IPS-18c (cell line): Measurements from ENCODE around the gene SORL1.

Source experiments
- H3K4me3 ChIP-seq: 2 replicates; pipeline ENCODE4 v1.7.0; 2013; ENCODE audit warnings: low read depth, mild to moderate bottlenecking, low read length, moderate library complexity; ENCODE audit not compliant: insufficient read depth
- H3K9me3 ChIP-seq: one replicate; pipeline ENCODE4 v1.6.1; 2013; ENCODE audit warnings: mild to moderate bottlenecking, low read length, moderate library complexity; ENCODE audit not compliant: control insufficient read depth, insufficient read depth

The SORL1 gene

GRCh38 chr11:121575963-121576290 lies 123.8 kb downstream of the SORL1 start:
- H3K9me3 ChIP-seq: no peaks in the 10 kb centered on the region
- H3K4me3 ChIP-seq: no peak overlapping the region

GRCh38 chr11:121576531-121576930 lies 124.4 kb downstream of the SORL1 start:
- Histone ChIP-seq H3K4me3 (no peak overlapping the region), H3K9me3 (no peaks in the 10 kb centered on the region)

GRCh38 chr11:121577106-121577848 lies 125.2 kb downstream of the SORL1 start:
- Histone ChIP-seq H3K9me3 (no peaks in the 10 kb centered on the region), H3K4me3 (no peak overlapping the region)

- Histone ChIP-seq H3K4me3 (no peak overlapping the region), H3K9me3 (no peaks in the 10 kb centered on the region)
Measured at GRCh38 chr11:121578251-121578976, 126.3 kb downstream of the SORL1 start.

- no peak overlapping the region for H3K4me3 ChIP-seq
- H3K9me3 ChIP-seq: no peaks in the 10 kb centered on the region
Measured at GRCh38 chr11:121580154-121580553, 128.0 kb downstream of the SORL1 start.

- H3K4me3 ChIP-seq: no peak overlapping the region
- no peaks in the 10 kb centered on the region for H3K9me3 ChIP-seq
Measured at GRCh38 chr11:121581607-121582006, 129.5 kb downstream of the SORL1 start.

- H3K4me3 ChIP-seq: no peak overlapping the region
- no peaks in the 10 kb centered on the region for H3K9me3 ChIP-seq
Measured at GRCh38 chr11:121582296-121582695, 130.2 kb downstream of the SORL1 start.

GRCh38 chr11:121583825-121584224 lies 131.7 kb downstream of the SORL1 start:
- H3K9me3 ChIP-seq: no peaks in the 10 kb centered on the region

GRCh38 chr11:121586750-121587149 lies 134.6 kb downstream of the SORL1 start:
- Histone ChIP-seq H3K4me3 (no peak overlapping the region), H3K9me3 (no peaks in the 10 kb centered on the region)

More at GRCh38 chr11:121583825-121584224, 131.7 kb downstream of the SORL1 start:
- no peak overlapping the region for H3K4me3 ChIP-seq

- Histone ChIP-seq H3K9me3 (no peaks in the 10 kb centered on the region), H3K4me3 (no peak overlapping the region)
Measured at GRCh38 chr11:121587182-121587581, 135.1 kb downstream of the SORL1 start.

GRCh38 chr11:121588747-121589146 lies 136.6 kb downstream of the SORL1 start:
- Histone ChIP-seq H3K9me3 (no peaks in the 10 kb centered on the region), H3K4me3 (no peak overlapping the region)

- Histone ChIP-seq H3K9me3 (no peaks in the 10 kb centered on the region), H3K4me3 (no peak overlapping the region)
Measured at GRCh38 chr11:121589946-121590537, 137.9 kb downstream of the SORL1 start.

- H3K4me3 ChIP-seq: no peak overlapping the region
- no peaks in the 10 kb centered on the region for H3K9me3 ChIP-seq
Measured at GRCh38 chr11:121590772-121591404, 138.8 kb downstream of the SORL1 start.

- H3K9me3 ChIP-seq: no peaks in the 10 kb centered on the region
- no peak overlapping the region for H3K4me3 ChIP-seq
Measured at GRCh38 chr11:121591405-121592033, 139.4 kb downstream of the SORL1 start.

GRCh38 chr11:121592708-121593107 lies 140.6 kb downstream of the SORL1 start:
- Histone ChIP-seq H3K9me3 (no peaks in the 10 kb centered on the region), H3K4me3 (no peak overlapping the region)

- no peaks in the 10 kb centered on the region for H3K9me3 ChIP-seq
- no peak overlapping the region for H3K4me3 ChIP-seq
Measured at GRCh38 chr11:121595717-121596161, 143.6 kb downstream of the SORL1 start.
